ENCODE measurements around the gene BEGAIN.

DNA sequence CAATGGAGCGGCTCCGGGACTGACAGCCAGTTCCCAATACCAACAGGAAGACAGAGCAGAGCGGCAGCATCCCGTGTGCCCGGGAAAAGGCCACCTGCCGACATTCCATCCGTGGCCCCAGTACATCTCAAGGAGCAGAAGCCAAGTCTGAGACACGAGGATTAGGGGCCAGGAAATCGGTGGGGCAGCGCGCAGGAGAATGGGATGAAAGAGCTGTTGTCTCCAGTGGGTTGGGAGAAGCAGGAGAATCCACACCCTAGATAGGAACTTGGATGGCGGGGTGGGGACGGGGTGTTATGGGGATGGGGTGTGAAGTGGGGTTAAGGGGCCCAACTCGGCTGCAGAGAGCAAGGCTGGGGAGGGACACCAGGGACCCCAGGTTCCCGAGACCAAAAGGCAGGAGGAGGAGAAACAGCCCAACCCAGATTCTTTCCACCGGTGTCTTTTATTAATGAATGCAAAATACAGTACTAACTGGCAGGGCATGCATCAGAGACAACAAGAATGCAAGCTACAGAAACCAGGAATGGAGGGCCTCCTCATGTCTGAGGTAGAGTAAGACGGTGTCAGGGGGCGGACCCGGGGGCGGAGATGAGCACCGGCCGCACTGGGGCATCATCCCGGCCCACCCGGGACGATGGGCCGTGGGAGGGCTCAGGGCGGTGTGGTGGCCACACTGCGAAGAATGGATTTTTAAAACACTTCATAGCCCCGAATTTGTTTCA lies 50.3 kb downstream of the BEGAIN start:
- TF ChIP-seq, protein P1, sequence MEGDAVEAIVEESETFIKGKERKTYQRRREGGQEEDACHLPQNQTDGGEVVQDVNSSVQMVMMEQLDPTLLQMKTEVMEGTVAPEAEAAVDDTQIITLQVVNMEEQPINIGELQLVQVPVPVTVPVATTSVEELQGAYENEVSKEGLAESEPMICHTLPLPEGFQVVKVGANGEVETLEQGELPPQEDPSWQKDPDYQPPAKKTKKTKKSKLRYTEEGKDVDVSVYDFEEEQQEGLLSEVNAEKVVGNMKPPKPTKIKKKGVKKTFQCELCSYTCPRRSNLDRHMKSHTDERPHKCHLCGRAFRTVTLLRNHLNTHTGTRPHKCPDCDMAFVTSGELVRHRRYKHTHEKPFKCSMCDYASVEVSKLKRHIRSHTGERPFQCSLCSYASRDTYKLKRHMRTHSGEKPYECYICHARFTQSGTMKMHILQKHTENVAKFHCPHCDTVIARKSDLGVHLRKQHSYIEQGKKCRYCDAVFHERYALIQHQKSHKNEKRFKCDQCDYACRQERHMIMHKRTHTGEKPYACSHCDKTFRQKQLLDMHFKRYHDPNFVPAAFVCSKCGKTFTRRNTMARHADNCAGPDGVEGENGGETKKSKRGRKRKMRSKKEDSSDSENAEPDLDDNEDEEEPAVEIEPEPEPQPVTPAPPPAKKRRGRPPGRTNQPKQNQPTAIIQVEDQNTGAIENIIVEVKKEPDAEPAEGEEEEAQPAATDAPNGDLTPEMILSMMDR (conservative IDR thresholded peaks at IDR 0.05): no peak
- no peak for TF ChIP-seq EZH2 (IDR thresholded peaks at IDR 0.05; ENCODE audit: low read depth)
